ENCODE measurements around the gene GAL. TPM values are rescaled to one million over a fixed set of nuclear protein-coding genes. Genes with fewer than 3 reads are reported as not detected.

The GAL gene
- total RNA-seq, 4 donors from 2014 or later: 3.1 TPM; not detected in 3

- Histone ChIP-seq H3K36me3 (no peaks in the 10 kb centered on the region), H3K9me3 (no peaks in the 10 kb centered on the region), H3K27me3 (no peaks in the 10 kb centered on the region), H3K4me1 (no peaks in the 10 kb centered on the region), H3K27ac (no peak overlapping the region), H3K4me3 (replicated peaks in 1 of 3) (no peak overlapping the region)
- DNase-seq: no peak
- TF ChIP-seq POLR2A (IDR thresholded peaks at IDR 0.05) (no peak), CTCF (IDR thresholded peaks at IDR 0.05) (no peak)
- 77% methylated on average over 2 of the region's 2 CpGs for WGBS, 2 donors
- intact Hi-C loops (cut with DNase I): no loop called here
Observed at GRCh38 chr11:68695531-68695930, 11.2 kb downstream of the GAL start.

GRCh38 chr11:68698993-68699392, 14.6 kb downstream of the GAL start:
- 97% methylated on average over 2 of the region's 2 CpGs for WGBS, 2 donors
- intact Hi-C loops (cut with DNase I): no loop called here
- no peak overlapping the region for H3K27ac ChIP-seq

GRCh38 chr11:68704887-68705286, 20.5 kb downstream of the GAL start:
- DNase-seq: no peak
- no peaks in the 10 kb centered on the region for H3K4me1 ChIP-seq
- no peak overlapping the region for H3K4me3 ChIP-seq (replicated peaks in 1 of 3)
- no peaks in the 10 kb centered on the region for H3K27me3 ChIP-seq
- TF ChIP-seq POLR2A (IDR thresholded peaks at IDR 0.05) (no peak), CTCF (IDR thresholded peaks at IDR 0.05) (no peak)
- intact Hi-C loops (cut with DNase I): no loop called here
- no peaks in the 10 kb centered on the region for H3K9me3 ChIP-seq
- H3K36me3 ChIP-seq: no peaks in the 10 kb centered on the region
- 30 to 47% methylated on average over 14 to 15 of the region's 16 CpGs for WGBS, 2 donors
- no peak overlapping the region for H3K27ac ChIP-seq

More at GRCh38 chr11:68698993-68699392, 14.6 kb downstream of the GAL start:
- DNase-seq: no peak
- Histone ChIP-seq H3K9me3 (no peaks in the 10 kb centered on the region), H3K27me3 (no peaks in the 10 kb centered on the region), H3K4me1 (no peaks in the 10 kb centered on the region), H3K36me3 (no peaks in the 10 kb centered on the region), H3K4me3 (replicated peaks in 1 of 3) (no peak overlapping the region)
- TF ChIP-seq POLR2A (IDR thresholded peaks at IDR 0.05): no peak
- TF ChIP-seq CTCF (IDR thresholded peaks at IDR 0.05): no peak

- intact Hi-C loops (cut with DNase I): no loop called here
- no peaks in the 10 kb centered on the region for H3K36me3 ChIP-seq
- 90 to 94% methylated on average over 7 of the region's 7 CpGs for WGBS, 2 donors
Observed at GRCh38 chr11:68707527-68707926, 23.2 kb downstream of the GAL start.

GRCh38 chr11:68709062-68709461, 24.7 kb downstream of the GAL start:
- H3K36me3 ChIP-seq: no peaks in the 10 kb centered on the region
- H3K27me3 ChIP-seq: no peaks in the 10 kb centered on the region
- WGBS, 2 donors: 91 to 92% methylated on average over 12 of the region's 12 CpGs
- intact Hi-C loops (cut with DNase I): no loop called here
- no peak overlapping the region for H3K27ac ChIP-seq
- H3K4me1 ChIP-seq: no peaks in the 10 kb centered on the region
- no peaks in the 10 kb centered on the region for H3K9me3 ChIP-seq
- no peak for DNase-seq
- TF ChIP-seq POLR2A (IDR thresholded peaks at IDR 0.05) (no peak), CTCF (IDR thresholded peaks at IDR 0.05) (no peak)
- no peak overlapping the region for H3K4me3 ChIP-seq (replicated peaks in 1 of 3)

More at GRCh38 chr11:68707527-68707926, 23.2 kb downstream of the GAL start:
- no peaks in the 10 kb centered on the region for H3K27me3 ChIP-seq
- H3K27ac ChIP-seq: no peak overlapping the region
- no peaks in the 10 kb centered on the region for H3K9me3 ChIP-seq
- no peak overlapping the region for H3K4me3 ChIP-seq (replicated peaks in 1 of 3)
- no peak for DNase-seq
- TF ChIP-seq POLR2A (IDR thresholded peaks at IDR 0.05): no peak
- H3K4me1 ChIP-seq: no peaks in the 10 kb centered on the region

- no peak for DNase-seq
- WGBS, 2 donors: 82 to 86% methylated on average over 11 of the region's 11 CpGs
- no peaks in the 10 kb centered on the region for H3K27me3 ChIP-seq
- H3K27ac ChIP-seq: no peak overlapping the region
- no peaks in the 10 kb centered on the region for H3K36me3 ChIP-seq
- H3K9me3 ChIP-seq: no peaks in the 10 kb centered on the region
- no peak overlapping the region for H3K4me3 ChIP-seq (replicated peaks in 1 of 3)
- intact Hi-C loops (cut with DNase I): no loop called here
- no peaks in the 10 kb centered on the region for H3K4me1 ChIP-seq
- TF ChIP-seq POLR2A (IDR thresholded peaks at IDR 0.05) (no peak), CTCF (IDR thresholded peaks at IDR 0.05) (no peak)
Observed at GRCh38 chr11:68710409-68710808, 26.1 kb downstream of the GAL start.
